Raji (cell line): ENCODE measurements around the gene MYO18A.

Source experiments
- POLR2A ChIP-seq: IDR thresholded peaks from 2 replicates; pipeline ENCODE4 v1.6.1; 2011; ENCODE audit warnings: low read depth, low read length, control low read depth; ENCODE audit not compliant: insufficient read depth

MYO18A gene

GRCh38 chr17:29158488-29159275 lies 21.5 kb downstream of the MYO18A start:
- TF ChIP-seq POLR2A, result no peak

DNA sequence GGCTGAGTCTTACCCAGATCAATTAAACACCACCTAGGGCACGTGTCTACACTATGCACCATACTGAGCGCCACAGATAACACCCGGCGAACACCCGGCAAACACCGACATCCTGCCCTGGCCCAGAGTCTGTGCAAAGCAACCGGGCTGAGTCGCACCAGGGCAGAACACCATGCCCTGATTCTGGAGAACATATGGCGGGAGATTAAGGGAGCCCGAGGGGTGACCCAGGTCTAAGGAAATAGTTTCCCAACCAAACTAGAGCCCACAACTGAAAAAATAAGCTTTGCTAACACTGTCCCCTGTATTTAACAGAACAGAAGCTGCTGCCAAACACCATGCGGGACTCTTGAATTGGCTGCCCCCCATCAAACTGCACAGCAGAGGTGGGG lies 22.1 kb downstream of the MYO18A start:
- TF ChIP-seq POLR2A, result no peak

DNA sequence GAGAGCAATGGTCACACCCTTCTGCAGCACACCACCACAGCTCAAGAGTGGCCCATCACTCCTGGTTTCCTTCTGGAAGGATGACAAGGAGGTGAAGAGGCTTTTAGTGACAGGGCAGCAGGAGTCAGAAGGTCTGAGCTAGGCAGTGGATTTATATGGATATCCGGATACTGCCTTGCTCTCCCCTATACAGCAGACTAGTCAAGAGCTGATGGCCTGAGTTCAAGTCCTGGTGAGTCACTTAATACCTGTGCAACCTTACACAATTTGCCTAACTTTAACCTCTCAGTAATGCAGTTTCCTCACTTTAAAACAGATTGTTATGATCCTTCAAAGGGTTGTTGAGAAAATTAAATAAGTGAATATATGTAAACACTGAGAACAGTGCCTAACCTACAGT lies 22.9 kb downstream of the MYO18A start:
- no peak for TF ChIP-seq POLR2A

DNA sequence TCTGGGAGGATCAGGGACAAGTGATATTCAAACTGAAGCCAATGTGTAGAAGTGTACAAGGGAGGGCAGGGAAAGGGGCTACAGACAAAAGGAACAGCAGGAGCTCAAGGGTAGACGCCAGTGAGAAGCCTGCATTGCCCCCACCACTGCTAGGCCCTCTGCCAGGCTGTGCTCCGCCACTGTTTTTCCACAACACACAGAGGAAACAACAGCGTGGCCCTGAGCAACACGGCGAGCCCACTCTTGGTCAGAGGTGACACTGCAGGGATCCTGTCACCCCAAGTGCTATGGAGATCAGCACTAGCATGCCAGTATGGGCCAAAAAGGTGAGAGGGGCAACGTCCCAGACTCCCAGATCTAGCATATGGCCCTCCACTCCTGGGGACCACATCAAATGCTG lies 23.4 kb downstream of the MYO18A start:
- no peak for TF ChIP-seq POLR2A

- no peak for TF ChIP-seq POLR2A
These were observed 24.2 kb downstream of the MYO18A start for GRCh38 chr17:29155966-29156338.

DNA sequence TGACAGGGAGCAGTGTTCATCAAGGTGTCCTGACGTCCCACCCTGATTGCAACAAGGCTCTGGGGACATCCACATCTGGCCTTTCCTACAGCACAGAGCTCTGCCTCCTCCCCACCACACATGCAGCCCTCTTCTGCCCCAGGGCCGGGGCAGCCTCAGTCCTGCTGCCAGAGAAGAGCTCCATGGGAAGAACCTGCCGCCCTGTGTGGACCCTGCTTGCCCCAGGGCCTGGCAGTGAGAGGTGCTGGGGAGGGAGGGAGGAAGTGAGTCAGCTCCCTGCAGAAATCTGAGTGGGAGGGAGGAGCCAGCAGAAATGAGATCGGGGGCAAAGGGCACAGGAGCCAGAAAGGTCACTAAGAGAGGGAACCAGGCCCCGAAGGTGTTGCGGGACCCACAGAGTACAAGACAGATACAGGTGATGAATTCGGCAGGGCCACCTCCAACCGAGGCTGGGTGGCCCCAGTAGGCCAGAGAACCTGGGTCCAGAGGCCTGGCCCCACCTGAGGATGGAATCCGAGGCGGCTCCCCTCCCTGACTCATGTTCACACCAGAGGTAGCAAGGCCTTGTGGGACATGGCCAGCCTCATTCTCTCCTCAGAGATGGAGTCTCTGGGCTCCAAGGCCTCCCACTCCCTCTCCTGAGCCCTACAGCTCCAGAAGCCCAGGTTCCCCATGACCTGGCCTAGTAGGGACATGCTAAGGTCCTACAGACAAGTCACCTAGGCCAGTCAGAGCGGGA lies 24.8 kb downstream of the MYO18A start:
- no peak for TF ChIP-seq POLR2A

DNA sequence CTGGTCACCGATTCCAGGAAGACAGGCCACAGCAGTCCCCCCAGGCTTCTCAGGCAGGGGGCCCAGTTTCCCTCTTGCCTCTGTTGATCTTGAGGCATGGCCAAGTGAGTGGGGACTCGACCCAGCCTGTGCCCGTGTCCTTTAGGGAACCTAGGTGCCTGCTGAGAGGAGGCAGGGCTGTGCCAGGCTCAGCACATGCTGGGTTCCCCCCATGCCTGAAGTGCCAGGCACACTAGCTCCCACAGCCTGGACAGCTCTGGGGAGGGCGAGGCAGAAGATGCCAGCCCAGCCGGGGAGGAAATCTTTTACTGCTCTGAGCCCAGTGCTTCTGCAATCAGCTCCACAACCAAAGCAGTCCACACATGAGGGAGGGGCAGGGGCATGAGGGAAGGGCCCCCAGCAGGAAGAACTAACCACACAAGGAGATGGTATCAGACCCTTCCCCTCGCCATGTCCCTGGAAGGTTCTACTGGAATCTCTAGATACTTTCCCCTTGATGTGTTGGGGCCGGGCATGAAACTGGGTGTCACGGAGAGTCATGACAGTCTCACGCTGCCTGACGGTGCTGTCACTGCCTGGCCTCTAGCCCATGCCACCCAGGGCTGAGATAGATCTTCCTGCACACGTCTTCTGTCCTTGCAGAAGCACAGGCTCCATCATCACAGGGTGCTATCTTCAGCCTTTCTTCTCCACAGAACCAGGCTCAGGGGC lies 25.5 kb downstream of the MYO18A start:
- TF ChIP-seq POLR2A, result no peak

- TF ChIP-seq POLR2A, result no peak
These were observed 28.6 kb downstream of the MYO18A start for GRCh38 chr17:29151567-29151966.

GRCh38 chr17:29150161-29150560 lies 30.0 kb downstream of the MYO18A start:
- TF ChIP-seq POLR2A, result no peak

GRCh38 chr17:29149431-29150064 lies 30.6 kb downstream of the MYO18A start:
- no peak for TF ChIP-seq POLR2A

DNA sequence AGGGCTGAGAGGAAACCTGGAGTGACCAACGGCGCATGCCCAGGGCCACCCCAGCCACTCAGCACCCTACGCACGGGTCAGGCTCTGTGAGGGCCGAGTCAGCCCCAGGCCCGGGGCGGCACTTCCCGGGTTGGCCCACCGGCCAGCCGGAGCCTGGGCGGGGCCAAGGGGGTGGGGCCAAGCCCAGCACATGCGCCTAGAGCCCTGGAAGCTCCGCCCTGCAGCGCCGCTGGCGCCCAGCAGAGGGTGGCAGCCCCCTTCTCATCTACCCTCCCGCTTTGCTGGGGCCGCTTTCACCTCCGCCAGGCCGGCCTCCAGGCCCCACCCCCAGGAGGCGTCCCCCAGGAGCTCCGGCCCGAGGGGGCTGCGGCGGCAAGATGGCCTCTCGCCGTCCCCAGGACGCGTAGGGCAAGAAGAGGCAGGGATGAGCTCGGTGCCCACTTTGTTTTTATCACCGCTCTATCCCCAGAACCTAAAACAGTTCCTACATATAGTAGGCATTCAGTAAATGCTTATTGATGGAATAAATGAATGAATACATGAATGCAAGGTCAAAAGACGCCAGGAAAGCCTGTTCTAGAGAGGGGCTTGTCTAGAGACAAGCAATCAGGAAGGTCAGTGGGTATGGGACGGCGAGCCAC lies 31.3 kb downstream of the MYO18A start:
- TF ChIP-seq POLR2A, result peak; percentile 92

DNA sequence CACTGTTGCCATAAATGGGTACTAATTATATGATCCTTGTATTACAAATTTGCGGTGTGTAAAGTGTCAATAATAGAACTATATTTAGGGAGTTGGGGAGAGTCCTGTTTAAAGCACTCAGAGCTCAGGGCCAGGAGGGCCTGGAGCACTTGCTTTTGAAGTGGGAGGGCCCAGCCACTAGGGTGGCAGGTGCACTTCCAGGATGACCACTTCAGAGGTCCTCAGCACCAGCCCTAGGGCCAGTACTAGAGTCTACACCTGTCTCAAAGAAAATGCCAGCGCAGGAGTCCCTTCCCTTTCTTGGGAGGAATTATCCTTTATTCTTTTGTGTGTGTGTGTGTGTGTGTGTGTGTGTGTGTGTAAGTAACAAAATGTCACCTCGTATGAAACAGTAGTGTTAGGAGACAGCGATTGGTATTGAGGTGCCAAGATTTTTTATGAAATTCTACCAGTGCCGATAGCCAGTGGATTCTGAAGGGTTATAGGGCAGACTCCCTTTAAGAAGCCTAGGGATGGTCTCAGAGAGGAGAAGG lies 31.9 kb downstream of the MYO18A start:
- no peak for TF ChIP-seq POLR2A

DNA sequence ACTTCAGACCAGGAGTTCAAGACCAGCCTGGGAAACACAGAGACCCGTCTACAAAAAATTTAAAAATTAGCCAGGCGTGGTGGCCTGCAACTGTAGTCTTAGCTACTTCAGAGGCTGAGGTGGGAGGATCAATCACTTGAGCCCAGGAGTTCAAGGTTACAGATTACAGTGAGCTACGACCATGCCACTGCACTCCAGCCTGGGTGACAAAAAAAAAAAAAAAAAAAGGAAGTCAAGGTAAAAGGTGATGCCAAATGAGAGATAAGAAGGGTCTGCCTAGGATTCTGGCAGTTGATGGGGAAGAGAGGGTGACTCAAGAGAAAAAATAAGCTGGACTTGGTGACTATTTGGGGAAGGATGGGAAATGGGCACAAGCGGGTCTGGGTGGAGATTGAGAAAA lies 32.5 kb downstream of the MYO18A start:
- TF ChIP-seq POLR2A, result no peak

- TF ChIP-seq POLR2A, result no peak
These were observed 33.7 kb downstream of the MYO18A start for GRCh38 chr17:29146369-29146972.
